Measurements from ENCODE around the gene PYCR2. TPM values are rescaled to one million over a fixed set of nuclear protein-coding genes. Genes with fewer than 3 reads are reported as not detected.

PYCR2 gene
- total and polyA plus RNA-seq, 10 of the 15 experiments (the other 5 are each of a cell fraction or from before 2014, with no cell fraction given) = 1.7 to 81.8 (median 54.9) TPM

DNA sequence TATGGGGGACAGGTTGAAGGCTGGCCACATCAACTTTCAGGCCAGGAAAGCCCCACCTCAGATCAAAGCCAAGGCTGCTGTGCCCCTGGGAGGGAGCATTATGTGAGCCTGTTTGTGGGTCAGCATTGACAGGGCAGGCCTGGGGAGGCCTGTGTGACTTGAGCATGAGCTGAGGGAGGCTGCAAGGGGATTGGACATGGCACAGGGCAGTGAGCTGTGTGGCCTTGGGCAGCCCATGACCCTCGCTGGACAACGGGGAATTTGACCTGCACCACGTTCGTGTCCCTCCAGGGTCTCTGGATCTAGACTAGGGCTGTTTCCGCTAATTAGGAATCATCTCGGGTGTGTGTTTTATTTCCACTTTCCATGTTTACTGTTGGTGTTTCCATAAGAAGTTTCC lies 17.6 kb downstream of the PYCR2 start:
- Histone ChIP-seq H4K20me1 (ENCODE audit: control insufficient read depth, insufficient read depth) (no peaks in the 10 kb centered on the region), H3K27me3 (replicated peaks in 1 of 2; ENCODE audit: control insufficient read depth in 2 of 2, insufficient read depth in 2 of 2, low read length in 1 of 2) (no peaks in the 10 kb centered on the region), H3K27ac (ENCODE audit: control insufficient read depth, insufficient read depth) (no peak overlapping the region), H3K4me1 (ENCODE audit: control insufficient read depth, insufficient read depth, low read length) (peaks cover 4% of the 10 kb centered on the region; the same call in 1 of the 2 replicates), H3K36me3 (ENCODE audit: control insufficient read depth in 2 of 2, insufficient read depth in 2 of 2, low read length in 1 of 2) (no peaks in the 10 kb centered on the region), H3K79me2 (ENCODE audit: control insufficient read depth, insufficient read depth, low read length) (no peaks in the 10 kb centered on the region), H3K4me3 (no peak overlapping the region), H3K9ac (ENCODE audit: control insufficient read depth, insufficient read depth, low read length) (no peak overlapping the region), H2AFZ (ENCODE audit: control insufficient read depth, low read depth, low read length) (no peak overlapping the region), H3K9me3 (replicated peaks; ENCODE audit: control insufficient read depth, insufficient read depth, low read length) (no peaks in the 10 kb centered on the region), H3K4me2 (ENCODE audit: control insufficient read depth, insufficient read depth) (no peak overlapping the region)
- TF ChIP-seq ATF7 (IDR thresholded peaks at IDR 0.05; ENCODE audit: low read depth) (no peak), MEF2B (IDR thresholded peaks at IDR 0.05; ENCODE audit: partially characterized antibody, poor library complexity, severe bottlenecking) (no peak), EP300 (IDR thresholded peaks at IDR 0.05; ENCODE audit: borderline replicate concordance in 1 of 2, control insufficient read depth in 1 of 2, low read depth in 2 of 2, low read length in 2 of 2) (no peak), DPF2 (IDR thresholded peaks at IDR 0.05) (no peak), SREBF1 (IDR thresholded peaks at IDR 0.05; ENCODE audit: low read length) (no peak), ZNF207 (IDR thresholded peaks at IDR 0.05; ENCODE audit: borderline replicate concordance) (no peak), POLR2A (IDR thresholded peaks at IDR 0.05; ENCODE audit: low read depth, low read length) (no peak), SIX5 (IDR thresholded peaks at IDR 0.05; ENCODE audit: low read depth, low read length, severe bottlenecking) (no peak), HCFC1 (IDR thresholded peaks at IDR 0.05; ENCODE audit: low read length) (no peak), MYB (IDR thresholded peaks at IDR 0.05; ENCODE audit: borderline replicate concordance, low read depth, low read length) (no peak), RBBP5 (conservative IDR thresholded peaks at IDR 0.05) (no peak), JUNB (IDR thresholded peaks at IDR 0.05) (no peak), BHLHE40 (IDR thresholded peaks at IDR 0.05; ENCODE audit: borderline replicate concordance in 1 of 2, low read depth in 2 of 2, low read length in 1 of 2) (no peak)
- TF ChIP-seq, protein P1, sequence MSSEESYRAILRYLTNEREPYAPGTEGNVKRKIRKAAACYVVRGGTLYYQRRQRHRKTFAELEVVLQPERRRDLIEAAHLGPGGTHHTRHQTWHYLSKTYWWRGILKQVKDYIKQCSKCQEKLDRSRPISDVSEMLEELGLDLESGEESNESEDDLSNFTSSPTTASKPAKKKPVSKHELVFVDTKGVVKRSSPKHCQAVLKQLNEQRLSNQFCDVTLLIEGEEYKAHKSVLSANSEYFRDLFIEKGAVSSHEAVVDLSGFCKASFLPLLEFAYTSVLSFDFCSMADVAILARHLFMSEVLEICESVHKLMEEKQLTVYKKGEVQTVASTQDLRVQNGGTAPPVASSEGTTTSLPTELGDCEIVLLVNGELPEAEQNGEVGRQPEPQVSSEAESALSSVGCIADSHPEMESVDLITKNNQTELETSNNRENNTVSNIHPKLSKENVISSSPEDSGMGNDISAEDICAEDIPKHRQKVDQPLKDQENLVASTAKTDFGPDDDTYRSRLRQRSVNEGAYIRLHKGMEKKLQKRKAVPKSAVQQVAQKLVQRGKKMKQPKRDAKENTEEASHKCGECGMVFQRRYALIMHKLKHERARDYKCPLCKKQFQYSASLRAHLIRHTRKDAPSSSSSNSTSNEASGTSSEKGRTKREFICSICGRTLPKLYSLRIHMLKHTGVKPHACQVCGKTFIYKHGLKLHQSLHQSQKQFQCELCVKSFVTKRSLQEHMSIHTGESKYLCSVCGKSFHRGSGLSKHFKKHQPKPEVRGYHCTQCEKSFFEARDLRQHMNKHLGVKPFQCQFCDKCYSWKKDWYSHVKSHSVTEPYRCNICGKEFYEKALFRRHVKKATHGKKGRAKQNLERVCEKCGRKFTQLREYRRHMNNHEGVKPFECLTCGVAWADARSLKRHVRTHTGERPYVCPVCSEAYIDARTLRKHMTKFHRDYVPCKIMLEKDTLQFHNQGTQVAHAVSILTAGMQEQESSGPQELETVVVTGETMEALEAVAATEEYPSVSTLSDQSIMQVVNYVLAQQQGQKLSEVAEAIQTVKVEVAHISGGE (CRISPR knock-in tag; IDR thresholded peaks at IDR 0.05) = no peak
- TF ChIP-seq, protein P2, sequence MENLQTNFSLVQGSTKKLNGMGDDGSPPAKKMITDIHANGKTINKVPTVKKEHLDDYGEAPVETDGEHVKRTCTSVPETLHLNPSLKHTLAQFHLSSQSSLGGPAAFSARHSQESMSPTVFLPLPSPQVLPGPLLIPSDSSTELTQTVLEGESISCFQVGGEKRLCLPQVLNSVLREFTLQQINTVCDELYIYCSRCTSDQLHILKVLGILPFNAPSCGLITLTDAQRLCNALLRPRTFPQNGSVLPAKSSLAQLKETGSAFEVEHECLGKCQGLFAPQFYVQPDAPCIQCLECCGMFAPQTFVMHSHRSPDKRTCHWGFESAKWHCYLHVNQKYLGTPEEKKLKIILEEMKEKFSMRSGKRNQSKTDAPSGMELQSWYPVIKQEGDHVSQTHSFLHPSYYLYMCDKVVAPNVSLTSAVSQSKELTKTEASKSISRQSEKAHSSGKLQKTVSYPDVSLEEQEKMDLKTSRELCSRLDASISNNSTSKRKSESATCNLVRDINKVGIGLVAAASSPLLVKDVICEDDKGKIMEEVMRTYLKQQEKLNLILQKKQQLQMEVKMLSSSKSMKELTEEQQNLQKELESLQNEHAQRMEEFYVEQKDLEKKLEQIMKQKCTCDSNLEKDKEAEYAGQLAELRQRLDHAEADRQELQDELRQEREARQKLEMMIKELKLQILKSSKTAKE (IDR thresholded peaks at IDR 0.05; ENCODE audit: low read depth, poor library complexity, severe bottlenecking) = no peak
- no TSS peak for BruUV-seq (replicated peaks)
- ATAC-seq (peak; percentile 13; the same call in 2 of the 3 replicates), FAIRE-seq (no peak), DNase-seq (ENCODE audit: low read depth, low spot score) (no peak)
- WGBS (ENCODE audit: insufficient coverage, insufficient replicate concordance, low lambda C conversion rate, missing lambda C conversion rate) = 38% methylated on average over 6 of the region's 6 CpGs
- ChIA-PET CTCF (interaction anchor here (1.2 to 1.3 kb wide), 2 partner anchors 24 to 28 kb away, joined by 3 read pairs; partner anchors contain the start of gene TMEM63A), POLR2A (no interaction called here), SMC1A (ENCODE audit: uncharacterized antibody, unreplicated experiment) (interaction anchor here (1.0 to 1.8 kb wide), 3 partner anchors 9 to 432 kb away, joined by 3 to 6 read pairs (median 4); no protein-coding TSS in a partner anchor), RAD21 (ENCODE audit: unreplicated experiment) (no interaction called here)
- in situ Hi-C loops (cut with MboI) (no loop called here), intact Hi-C loops (cut with micrococcal nuclease; ENCODE audit: unreplicated experiment) (no loop called here)
